IPS-15b (cell line): Measurements from ENCODE around the gene PAK6.
A peak's percentile ranks its signal among the peaks of the same experiment; 100 is the strongest.

Source experiments
- H3K27me3 ChIP-seq: one replicate; pipeline ENCODE4 v1.6.1; 2013; ENCODE audit warnings: low read length; ENCODE audit not compliant: control insufficient read depth, insufficient read depth
- H3K36me3 ChIP-seq: one replicate; pipeline ENCODE4 v1.6.1; 2013; ENCODE audit warnings: low read length; ENCODE audit not compliant: control insufficient read depth, insufficient read depth
- H3K4me1 ChIP-seq: one replicate; pipeline ENCODE4 v1.6.1; 2013; ENCODE audit warnings: mild to moderate bottlenecking, low read length; ENCODE audit not compliant: control insufficient read depth, insufficient read depth
- H3K4me3 ChIP-seq: one replicate; pipeline ENCODE4 v1.5.1; 2013; ENCODE audit warnings: low read depth, low read length
- H3K9ac ChIP-seq: one replicate; pipeline ENCODE4 v1.6.1; 2013; ENCODE audit warnings: low read depth, mild to moderate bottlenecking, low read length
- H3K9me3 ChIP-seq: one replicate; pipeline ENCODE4 v1.6.1; 2013; ENCODE audit warnings: mild to moderate bottlenecking, low read length; ENCODE audit not compliant: control insufficient read depth, insufficient read depth

PAK6 gene

GRCh38 chr15:40325188-40325587, 86.3 kb downstream of the PAK6 start:
- Histone ChIP-seq H3K4me3 (peak overlapping the region; percentile 66), H3K9me3 (no peaks in the 10 kb centered on the region), H3K36me3 (no peaks in the 10 kb centered on the region), H3K27me3 (peaks cover 25% of the 10 kb centered on the region), H3K4me1 (peaks cover 31% of the 10 kb centered on the region), H3K9ac (no peak overlapping the region)

- no peak overlapping the region for H3K4me3 ChIP-seq
- H3K36me3 ChIP-seq = no peaks in the 10 kb centered on the region
- no peaks in the 10 kb centered on the region for H3K9me3 ChIP-seq
- H3K27me3 ChIP-seq = peaks cover 25% of the 10 kb centered on the region
- no peak overlapping the region for H3K9ac ChIP-seq
- H3K4me1 ChIP-seq = peaks cover 31% of the 10 kb centered on the region
Measured at GRCh38 chr15:40325700-40326099, 86.8 kb downstream of the PAK6 start.
